Activated naive CD8-positive, alpha-beta T cell treated with anti-CD3 and anti-CD28 coated beads, Interleukin-2, amount 50 U/mL, for 24 hours (primary cell): ENCODE results near the gene SMG6.

Experiments used
- ATAC-seq: fragments of 150-1000 bp; cut with Tn5 transposase; one replicate; pipeline ENCODE4 v1.10.0; 2021
- DNase-seq: peaks from one replicate; pipeline ENCODE4 v3.0.0; 2021
- H3K27ac Mint-ChIP-seq: one replicate; pipeline ENCODE4 v1.8.0; 2021; ENCODE audit warnings: mild to moderate bottlenecking, mixed read lengths
- H3K27me3 Mint-ChIP-seq: one replicate; pipeline ENCODE4 v1.8.0; 2021; ENCODE audit warnings: mixed read lengths
- H3K36me3 Mint-ChIP-seq: one replicate; pipeline ENCODE4 v1.8.0; 2021; ENCODE audit warnings: low read depth, mixed read lengths
- H3K4me1 Mint-ChIP-seq: one replicate; pipeline ENCODE4 v1.8.0; 2021; ENCODE audit warnings: mixed read lengths
- H3K4me3 Mint-ChIP-seq: one replicate; pipeline ENCODE4 v1.8.0; 2021; ENCODE audit warnings: mild to moderate bottlenecking, moderate library complexity, mixed read lengths
- H3K9me3 Mint-ChIP-seq: one replicate; pipeline ENCODE4 v1.8.0; 2021; ENCODE audit warnings: mixed read lengths

Gene SMG6

DNA sequence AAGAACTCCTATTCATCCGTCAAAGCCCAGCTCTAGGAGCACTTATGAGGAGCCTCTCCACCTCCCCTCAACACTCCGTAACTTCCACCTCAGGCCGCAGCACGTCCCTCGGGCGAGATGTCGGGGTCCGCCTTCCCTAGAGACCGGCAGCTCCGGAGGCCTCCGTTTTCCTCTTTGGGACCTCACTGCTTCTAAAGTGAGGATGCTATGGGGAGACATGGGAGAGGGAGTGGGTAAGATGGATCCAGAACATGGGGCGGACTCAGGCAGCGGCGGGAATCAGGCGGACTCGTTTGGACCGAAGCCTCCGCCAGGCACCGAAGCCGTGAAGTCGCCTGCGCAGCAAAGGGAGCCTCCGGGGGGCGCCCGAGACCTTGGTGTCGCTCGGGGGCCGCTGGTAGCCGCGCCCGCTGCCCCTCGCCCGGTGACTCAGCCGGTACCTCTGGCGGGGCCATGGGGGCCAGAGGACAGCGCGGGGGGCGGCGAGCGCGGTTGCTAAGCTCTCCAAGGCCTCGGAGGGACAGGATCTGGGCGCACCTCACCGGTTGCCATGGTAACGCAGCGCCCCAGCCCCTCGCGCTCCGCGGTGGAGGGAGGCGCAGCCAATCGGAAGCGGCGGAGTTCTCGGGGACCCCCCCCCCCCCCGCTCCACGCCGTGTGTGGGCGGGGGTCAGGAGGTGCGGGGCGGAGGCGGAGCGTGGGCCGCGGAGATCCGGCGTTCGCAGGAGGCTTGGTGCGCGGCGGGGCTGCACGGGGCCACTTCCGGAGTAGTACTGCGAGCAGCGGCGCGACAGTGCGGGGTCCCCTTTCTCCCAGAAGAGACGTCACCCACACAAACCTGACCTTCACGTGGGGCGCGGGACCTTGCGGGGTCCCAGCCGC is 250.0 kb downstream of the SMG6 start:
- DNase-seq (peak; percentile 86), ATAC-seq (peak; percentile 18)
- Mint-ChIP-seq H3K36me3 (peaks cover 2% of the 10 kb centered on the region), H3K27ac (no peak overlapping the region), H3K4me1 (peaks cover 34% of the 10 kb centered on the region), H3K4me3 (peak overlapping the region; percentile 70), H3K27me3 (peaks cover 24% of the 10 kb centered on the region), H3K9me3 (no peaks in the 10 kb centered on the region)

DNA sequence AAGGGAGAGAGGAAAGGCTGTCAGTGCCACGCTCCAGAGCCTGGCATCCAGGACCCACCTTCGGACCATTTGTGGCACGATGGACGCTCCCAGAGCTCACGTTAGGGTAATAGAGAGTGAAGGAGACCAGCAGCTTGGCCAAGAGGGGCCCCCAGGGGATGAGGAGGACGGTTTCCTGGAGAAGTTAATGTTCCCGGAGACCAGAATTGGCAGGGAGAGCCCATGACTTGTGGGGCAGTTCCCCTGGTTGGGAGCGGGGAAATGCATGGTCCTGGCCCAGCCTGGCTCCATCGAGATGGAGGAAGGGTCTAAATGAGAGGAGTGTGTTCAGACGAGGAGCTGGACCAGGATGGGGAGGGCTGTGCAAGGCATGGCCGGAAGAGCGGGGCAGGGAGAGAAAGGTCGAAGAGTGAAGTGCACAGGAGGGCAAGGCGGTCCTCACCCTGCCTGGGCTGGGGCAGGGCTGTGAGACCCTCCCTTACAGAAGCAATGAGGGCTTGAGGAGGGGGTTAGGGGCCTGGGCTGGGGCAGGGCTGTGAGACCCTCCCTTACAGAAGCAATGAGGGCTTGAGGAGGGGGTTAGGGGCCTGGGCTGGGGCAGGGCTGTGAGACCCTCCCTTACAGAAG is 251.5 kb downstream of the SMG6 start:
- DNase-seq (no peak), ATAC-seq (no peak)
- H3K9me3 Mint-ChIP-seq, result no peaks in the 10 kb centered on the region
- H3K4me3 Mint-ChIP-seq, result peak overlapping the region; percentile 24
- peak overlapping the region; percentile 42 for H3K27ac Mint-ChIP-seq
- peaks cover 26% of the 10 kb centered on the region for H3K27me3 Mint-ChIP-seq
- H3K36me3 Mint-ChIP-seq, result peaks cover 2% of the 10 kb centered on the region
- peaks cover 33% of the 10 kb centered on the region for H3K4me1 Mint-ChIP-seq

DNA sequence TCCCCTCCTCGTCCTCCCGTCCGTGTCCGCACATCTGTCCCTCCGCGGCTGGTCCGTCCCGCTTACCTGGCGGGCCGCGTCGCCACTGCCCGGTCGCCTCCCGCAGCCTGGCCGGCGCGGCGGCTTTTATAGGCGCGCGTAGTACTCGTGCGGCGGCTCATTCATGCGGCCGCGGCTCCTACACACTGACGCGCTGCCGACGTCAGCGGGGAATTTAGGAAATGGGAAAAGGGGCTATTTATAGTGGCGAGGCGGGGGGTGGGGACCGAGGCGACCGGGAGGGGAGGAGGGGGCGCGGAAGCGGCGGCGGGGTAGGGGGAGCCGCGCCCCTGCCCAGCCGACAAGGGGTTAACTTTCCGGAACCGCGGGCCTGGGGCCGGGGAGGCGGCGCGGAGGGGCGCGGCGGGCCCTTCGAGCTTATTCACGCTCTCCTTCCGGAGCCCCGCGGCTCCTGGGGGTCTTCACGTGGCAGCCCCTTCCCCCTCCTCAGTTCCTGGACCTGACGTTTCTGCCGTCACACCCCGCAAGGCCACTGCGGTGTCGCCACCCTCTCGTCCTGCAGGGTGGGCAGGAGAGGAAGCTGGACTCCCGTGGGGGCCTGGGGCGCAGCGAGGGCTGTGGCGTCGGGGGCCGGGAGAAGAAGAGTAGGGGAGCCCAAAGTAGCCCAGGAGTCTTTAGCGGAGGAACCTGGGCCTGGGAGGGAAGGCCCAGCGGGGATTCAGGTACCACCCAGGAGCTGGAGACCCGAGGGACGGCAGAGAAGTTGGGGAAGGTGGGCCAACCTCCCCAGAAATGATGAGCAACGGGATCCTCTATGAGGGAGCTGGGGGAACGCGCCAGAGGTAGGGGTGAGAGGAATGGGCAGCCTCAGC is 252.3 kb downstream of the SMG6 start:
- peaks cover 2% of the 10 kb centered on the region for H3K36me3 Mint-ChIP-seq
- peak overlapping the region; percentile 32 for H3K4me3 Mint-ChIP-seq
- peak; percentile 42 for DNase-seq
- H3K27ac Mint-ChIP-seq, result no peak overlapping the region
- peaks cover 30% of the 10 kb centered on the region for H3K4me1 Mint-ChIP-seq
- ATAC-seq, result no peak
- H3K27me3 Mint-ChIP-seq, result peaks cover 26% of the 10 kb centered on the region
- H3K9me3 Mint-ChIP-seq, result no peaks in the 10 kb centered on the region

DNA sequence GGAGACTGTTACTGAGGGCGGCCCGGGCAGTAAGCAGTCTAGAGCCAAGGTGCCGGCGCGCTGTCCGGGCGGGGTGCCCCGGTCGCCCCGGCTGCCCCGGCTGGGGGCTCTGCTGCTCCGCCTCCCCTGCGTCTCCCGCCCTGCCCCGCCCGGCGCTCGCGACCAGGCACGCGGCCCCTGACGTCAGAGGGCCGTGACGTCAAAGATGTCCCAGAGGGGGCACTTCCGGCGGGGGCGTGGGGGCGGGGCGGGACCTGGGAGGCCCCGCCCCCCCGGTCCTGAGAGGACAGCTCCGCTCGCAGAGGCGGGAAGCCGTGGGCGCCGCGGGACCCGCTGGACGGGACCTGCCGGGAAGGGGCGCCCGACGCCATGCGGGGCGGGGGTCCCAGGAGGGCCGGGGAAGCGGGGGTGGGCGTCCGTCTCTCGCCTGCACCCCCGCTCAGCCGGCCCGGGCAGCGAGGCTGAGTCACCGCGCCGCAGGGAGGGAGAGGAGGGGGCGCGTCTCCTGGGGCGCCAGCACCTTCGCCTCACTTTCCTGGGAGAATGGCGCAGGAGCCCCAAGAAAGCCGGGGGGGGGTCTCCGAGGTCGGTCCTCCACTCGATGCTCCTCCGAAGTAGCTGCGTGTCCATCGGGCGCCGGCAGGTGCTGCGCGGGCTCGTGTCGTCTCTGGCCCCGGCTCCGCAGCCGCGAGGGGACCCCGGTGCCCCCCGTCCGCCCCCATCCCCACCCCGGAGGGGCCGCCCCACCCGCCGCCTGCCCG is 253.1 kb downstream of the SMG6 start:
- H3K9me3 Mint-ChIP-seq, result no peaks in the 10 kb centered on the region
- ATAC-seq, result no peak

DNA sequence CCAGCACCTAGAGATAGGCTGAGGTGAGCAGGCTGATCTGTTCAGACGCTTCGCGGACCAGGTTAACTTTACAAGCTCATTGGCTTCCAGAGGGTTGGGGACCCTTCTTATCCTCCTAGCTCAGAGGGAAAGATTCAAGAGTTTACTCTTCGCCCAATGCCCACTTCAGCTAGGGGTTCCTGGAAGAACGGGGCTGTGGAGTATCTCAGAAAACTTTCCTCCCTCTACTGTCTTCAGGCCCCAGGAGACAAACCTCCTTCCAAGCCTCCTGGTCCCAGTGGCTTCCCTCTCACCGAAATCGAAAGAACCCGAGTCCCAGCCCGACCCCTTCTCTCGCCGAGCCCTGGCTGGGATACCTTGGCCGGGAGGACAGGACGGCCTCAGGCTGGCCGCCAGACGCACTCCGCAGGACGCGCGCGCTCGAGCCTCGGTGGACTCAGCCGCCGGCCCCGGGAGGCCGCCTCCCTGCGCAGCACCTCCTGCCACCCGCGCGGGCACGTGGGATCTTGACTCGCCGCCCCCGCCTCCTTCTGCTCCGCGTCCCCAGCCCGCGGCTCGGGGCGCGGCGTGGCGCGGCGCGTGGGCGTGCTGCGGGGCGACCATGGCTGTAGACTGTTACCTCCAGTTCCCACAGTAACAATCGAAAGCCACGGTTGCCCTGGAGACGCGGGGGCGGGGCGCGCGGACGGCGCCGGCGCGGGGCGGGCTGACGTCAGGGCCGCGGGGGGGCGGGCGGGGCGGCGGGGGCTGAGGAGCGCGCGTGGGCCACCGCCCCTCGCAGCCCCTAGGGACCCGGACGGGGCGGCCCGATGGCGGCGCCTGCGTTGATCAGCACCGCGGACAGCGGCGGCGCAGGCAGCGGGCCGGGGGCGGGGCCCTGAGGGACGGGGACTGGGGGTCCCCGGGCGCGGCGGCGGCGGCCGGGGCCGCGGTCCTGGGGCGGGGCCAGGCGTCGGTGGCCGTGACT is 254.0 kb downstream of the SMG6 start:
- H3K4me1 Mint-ChIP-seq, result peaks cover 29% of the 10 kb centered on the region
- no peaks in the 10 kb centered on the region for H3K9me3 Mint-ChIP-seq
- peaks cover 4% of the 10 kb centered on the region for H3K36me3 Mint-ChIP-seq
- peak overlapping the region; percentile 54 for H3K27ac Mint-ChIP-seq
- peaks cover 26% of the 10 kb centered on the region for H3K27me3 Mint-ChIP-seq
- H3K4me3 Mint-ChIP-seq, result peak overlapping the region; percentile 73
- DNase-seq (peak; percentile 91), ATAC-seq (peak; percentile 33)

More for the DNA sequence above, 253.1 kb downstream of the SMG6 start:
- Mint-ChIP-seq H3K4me1 (peaks cover 30% of the 10 kb centered on the region), H3K27me3 (peaks cover 26% of the 10 kb centered on the region), H3K27ac (no peak overlapping the region), H3K4me3 (peak overlapping the region; percentile 32), H3K36me3 (peaks cover 2% of the 10 kb centered on the region)
- DNase-seq, result peak; percentile 75

DNA sequence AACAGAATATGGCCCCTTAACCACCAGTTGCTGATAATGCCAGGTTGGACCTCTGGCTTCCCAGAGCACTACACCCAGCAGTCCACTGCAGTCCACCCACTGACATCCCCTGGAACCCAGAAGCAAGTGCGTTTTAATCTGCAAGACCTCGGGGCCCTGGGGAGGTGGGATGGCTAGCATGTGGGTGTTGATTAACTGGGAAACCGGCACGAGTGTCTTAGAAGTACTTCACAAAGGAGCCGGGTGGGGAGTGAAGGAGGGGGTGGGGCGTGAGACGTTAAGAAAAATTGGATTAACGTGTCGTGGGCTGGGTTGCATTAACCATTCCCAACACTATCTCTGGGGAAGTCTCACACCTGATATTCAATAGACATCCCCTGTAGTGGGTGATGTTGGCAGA is 254.8 kb downstream of the SMG6 start:
- H3K4me1 Mint-ChIP-seq, result peaks cover 27% of the 10 kb centered on the region
- peaks cover 6% of the 10 kb centered on the region for H3K36me3 Mint-ChIP-seq
- no peaks in the 10 kb centered on the region for H3K9me3 Mint-ChIP-seq
- ATAC-seq (no peak), DNase-seq (no peak)
- H3K27ac Mint-ChIP-seq, result no peak overlapping the region
- H3K4me3 Mint-ChIP-seq, result peak overlapping the region; percentile 73
- peaks cover 24% of the 10 kb centered on the region for H3K27me3 Mint-ChIP-seq

DNA sequence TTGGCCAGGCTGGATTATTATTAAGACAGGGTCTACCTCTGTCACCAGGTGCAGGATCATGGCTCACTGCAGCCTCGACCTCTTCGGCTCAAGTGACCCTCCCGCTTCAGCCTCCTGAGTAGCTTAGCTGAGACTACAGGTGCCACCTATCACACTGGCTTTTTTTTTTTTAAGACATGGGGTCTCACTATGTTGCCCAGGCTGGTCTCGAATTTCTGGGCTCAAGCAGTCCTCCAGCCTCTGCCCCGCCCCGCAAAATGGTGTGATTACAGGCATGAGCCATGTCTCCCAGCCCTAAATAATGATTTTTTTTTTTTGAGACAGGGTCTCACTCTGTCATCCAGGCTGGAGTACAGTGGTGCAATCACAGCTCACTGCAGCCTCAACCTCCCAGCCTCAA is 256.0 kb downstream of the SMG6 start:
- Mint-ChIP-seq H3K4me1 (peaks cover 31% of the 10 kb centered on the region), H3K36me3 (peaks cover 15% of the 10 kb centered on the region), H3K9me3 (no peaks in the 10 kb centered on the region), H3K27ac (no peak overlapping the region), H3K4me3 (no peak overlapping the region), H3K27me3 (peaks cover 18% of the 10 kb centered on the region)
- DNase-seq (no peak), ATAC-seq (no peak)

DNA sequence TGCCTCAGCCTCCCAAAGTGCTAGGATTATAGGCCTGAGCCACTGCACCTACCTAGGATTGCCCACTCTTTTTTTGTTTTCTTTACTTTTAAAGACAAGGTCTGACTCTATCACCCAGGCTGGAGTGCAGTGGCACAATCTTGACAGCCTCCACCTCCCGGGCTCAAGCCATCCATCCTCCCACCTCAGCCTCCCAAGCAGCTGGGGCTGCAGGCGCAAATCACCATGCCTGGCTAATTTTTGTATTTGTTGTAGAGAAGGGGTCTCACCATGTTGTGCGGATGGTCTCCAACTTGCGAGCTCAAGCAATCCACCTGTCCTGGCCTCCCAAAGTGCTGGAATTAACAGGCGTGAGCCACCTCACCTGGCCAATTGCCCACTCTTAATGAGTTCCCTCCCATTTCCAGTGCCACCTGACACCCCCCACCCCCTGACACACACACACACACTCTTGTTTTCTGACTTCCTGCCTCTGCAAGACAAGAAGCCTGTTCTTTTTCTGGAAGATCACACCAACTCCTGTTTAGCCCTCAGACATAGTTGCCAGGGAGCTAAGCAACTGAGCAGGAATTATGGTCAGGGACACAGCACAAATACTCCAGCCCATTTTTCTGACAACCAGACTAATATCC is 259.2 kb downstream of the SMG6 start:
- H3K4me1 Mint-ChIP-seq, result peaks cover 29% of the 10 kb centered on the region
- H3K27me3 Mint-ChIP-seq, result peaks cover 8% of the 10 kb centered on the region
- H3K36me3 Mint-ChIP-seq, result peaks cover 21% of the 10 kb centered on the region
- no peaks in the 10 kb centered on the region for H3K9me3 Mint-ChIP-seq
- no peak overlapping the region for H3K27ac Mint-ChIP-seq
- no peak overlapping the region for H3K4me3 Mint-ChIP-seq
- ATAC-seq (no peak), DNase-seq (no peak)

DNA sequence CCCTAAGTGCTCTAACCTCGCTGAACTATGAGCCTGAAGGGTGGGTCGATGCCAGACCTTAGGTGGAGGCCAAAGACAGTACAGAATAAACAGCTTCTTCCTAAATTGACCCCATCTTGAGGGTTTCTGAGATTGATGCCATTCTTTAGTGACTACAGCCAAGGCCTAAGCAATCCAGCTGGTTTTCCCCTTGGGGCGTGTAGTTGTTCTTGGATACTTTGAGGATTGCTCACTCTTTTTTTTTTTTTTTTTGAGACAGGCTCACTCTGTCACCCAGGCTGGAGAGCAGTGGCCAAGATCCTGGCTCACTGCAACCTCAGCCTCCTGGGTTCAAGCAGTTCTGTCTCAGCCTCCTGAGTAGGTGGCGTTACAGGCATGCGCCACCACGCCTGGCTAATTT is 259.8 kb downstream of the SMG6 start:
- peaks cover 21% of the 10 kb centered on the region for H3K36me3 Mint-ChIP-seq
- H3K4me1 Mint-ChIP-seq, result peaks cover 26% of the 10 kb centered on the region
- H3K4me3 Mint-ChIP-seq, result peak overlapping the region; percentile 93
- H3K27ac Mint-ChIP-seq, result peak overlapping the region; percentile 49
- H3K9me3 Mint-ChIP-seq, result no peaks in the 10 kb centered on the region
- DNase-seq (no peak), ATAC-seq (no peak)
- peaks cover 4% of the 10 kb centered on the region for H3K27me3 Mint-ChIP-seq

DNA sequence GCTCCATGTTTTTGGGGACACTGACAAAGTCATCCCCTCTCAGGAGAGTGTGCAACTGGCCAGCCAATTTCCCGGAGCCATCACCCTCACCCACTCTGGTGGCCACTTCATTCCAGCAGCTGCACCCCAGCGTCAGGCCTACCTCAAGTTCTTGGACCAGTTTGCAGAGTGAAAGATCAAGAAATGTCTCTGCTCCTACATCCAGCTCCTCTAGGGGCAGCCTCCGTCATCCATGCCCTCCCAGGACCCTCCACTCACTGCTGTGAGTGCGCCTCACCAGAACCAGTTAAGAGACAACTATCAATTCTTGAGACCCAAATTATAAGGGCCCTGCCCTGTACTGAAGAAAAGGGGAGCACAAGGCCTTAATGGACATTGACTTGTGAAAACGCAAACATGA is 260.7 kb downstream of the SMG6 start:
- ATAC-seq (no peak), DNase-seq (no peak)
- H3K36me3 Mint-ChIP-seq, result peaks cover 20% of the 10 kb centered on the region
- H3K9me3 Mint-ChIP-seq, result no peaks in the 10 kb centered on the region
- H3K27me3 Mint-ChIP-seq, result peaks cover under 1% of the 10 kb centered on the region
- H3K4me1 Mint-ChIP-seq, result peaks cover 22% of the 10 kb centered on the region
- H3K27ac Mint-ChIP-seq, result peak overlapping the region; percentile 92
- H3K4me3 Mint-ChIP-seq, result peak overlapping the region; percentile 93

DNA sequence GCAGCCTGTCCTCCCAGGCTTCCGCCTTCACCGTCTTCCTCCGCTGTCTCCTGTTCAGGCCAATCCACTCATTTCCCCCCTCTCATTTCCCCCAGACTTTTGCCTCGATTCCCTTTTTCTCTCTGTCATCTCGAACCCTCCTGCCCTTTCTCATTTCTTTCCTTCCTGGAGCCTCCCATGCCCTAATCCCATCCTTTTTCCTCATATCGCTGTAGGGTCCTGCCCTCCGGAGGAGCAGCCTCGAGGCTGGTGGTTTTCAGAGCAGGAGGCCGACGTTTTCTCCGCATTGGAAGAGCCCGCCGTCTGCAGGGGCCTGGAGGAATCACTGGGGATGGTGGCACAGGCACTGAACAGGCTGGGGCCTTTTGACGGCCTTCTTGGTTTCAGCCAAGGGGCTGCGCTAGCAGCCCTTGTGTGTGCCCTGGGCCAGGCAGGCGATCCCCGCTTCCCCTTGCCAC is 261.2 kb downstream of the SMG6 start:
- H3K4me3 Mint-ChIP-seq, result peak overlapping the region; percentile 93
- DNase-seq, result peak; percentile 22
- no peaks in the 10 kb centered on the region for H3K9me3 Mint-ChIP-seq
- H3K36me3 Mint-ChIP-seq, result peaks cover 19% of the 10 kb centered on the region
- peaks cover 22% of the 10 kb centered on the region for H3K4me1 Mint-ChIP-seq
- H3K27me3 Mint-ChIP-seq, result no peaks in the 10 kb centered on the region
- ATAC-seq, result no peak
- H3K27ac Mint-ChIP-seq, result peak overlapping the region; percentile 92

DNA sequence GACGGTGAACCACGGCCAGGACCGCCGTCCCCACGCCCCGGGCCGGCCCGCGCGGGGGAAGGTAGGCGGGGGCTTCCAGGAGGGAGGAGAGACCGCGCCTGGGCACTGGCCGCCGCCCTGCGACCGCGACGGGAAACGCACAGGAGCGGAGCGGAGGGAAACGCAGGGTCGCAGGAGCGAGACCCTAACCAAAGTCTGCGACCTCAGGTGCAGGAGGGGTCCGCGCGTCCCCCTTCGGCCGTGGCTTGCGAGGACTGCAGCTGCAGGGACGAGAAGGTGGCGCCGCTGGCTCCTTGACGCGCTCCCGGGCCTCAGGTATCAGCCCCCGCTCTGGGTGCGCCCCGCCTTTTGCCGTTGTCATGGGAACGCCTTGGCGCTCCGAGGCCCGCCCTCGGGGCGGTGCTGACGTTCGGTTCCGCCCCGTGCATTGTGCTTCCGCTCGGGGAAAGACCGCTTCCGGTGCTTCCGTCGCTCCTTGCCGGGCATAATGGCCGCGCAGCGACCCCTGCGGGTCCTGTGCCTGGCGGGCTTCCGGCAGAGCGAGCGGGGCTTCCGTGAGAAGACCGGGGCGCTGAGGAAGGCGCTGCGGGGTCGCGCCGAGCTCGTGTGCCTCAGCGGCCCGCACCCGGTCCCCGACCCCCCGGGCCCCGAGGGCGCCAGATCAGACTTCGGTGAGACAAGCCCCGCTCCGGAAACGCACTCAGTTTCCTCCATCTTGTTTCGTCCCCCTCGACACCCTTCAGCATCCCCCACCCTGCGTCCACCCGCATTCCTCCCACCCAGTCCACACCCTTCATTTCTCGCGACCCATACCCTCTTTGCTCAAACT is 261.8 kb downstream of the SMG6 start, which contains the start of gene OVCA2:
Gene OVCA2 (plus strand): TSS at position 462 of the 829 bp plus-strand sequence. CDS start 26 bp downstream, at position 488.
- Mint-ChIP-seq H3K27me3 (no peaks in the 10 kb centered on the region), H3K4me3 (peak within 1 kb of the TSS; percentile 93), H3K27ac (peak within 1 kb of the TSS; percentile 92), H3K9me3 (no peaks in the 10 kb centered on the region), H3K4me1 (peaks cover 22% of the 10 kb centered on the region), H3K36me3 (peaks cover 19% of the 10 kb centered on the region)
- peak; percentile 98 for DNase-seq
- ATAC-seq, result peak; percentile 91
